ENCODE data around the gene TNS4.

DNA sequence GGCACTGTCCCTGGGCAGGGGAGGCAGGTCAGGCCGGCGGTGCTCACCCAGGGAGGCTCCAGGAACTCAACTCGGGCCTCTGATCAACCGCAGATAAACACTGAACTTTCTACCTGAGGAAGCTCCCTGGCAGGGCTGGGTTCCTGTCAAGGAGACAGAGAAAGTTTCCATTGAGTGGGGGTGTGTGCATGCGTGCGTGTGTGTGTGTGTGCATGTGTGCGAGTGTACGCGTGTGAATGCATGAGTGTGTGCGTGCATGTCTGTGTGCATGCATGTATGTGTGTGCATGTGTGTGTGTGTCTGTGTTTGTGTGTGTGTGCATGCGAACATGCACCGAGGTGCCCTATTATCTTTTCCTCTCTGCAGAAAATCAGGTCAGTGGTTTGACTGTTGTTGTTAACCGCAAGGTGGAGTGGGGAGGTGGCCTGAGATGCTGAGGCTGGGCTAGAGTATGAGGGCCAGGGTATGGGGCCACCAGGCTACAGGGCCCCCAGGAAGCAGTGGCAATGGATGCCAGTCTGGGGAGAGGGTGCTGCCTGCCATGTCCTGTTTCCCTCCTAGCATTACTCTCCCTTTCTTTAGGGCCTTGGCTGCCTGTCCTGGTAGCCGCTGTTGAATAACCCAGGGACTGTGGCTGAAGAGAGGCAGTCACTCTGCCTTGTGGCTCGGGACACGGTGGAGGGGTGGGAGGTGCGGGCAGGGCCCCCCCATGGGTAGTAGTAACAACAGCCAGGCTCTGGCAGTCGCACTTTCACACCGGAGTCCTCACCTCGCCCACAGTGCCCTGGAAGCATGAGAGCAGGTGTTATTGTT is 39.8 kb upstream of the TNS4 start:
- TF ChIP-seq, protein P1, sequence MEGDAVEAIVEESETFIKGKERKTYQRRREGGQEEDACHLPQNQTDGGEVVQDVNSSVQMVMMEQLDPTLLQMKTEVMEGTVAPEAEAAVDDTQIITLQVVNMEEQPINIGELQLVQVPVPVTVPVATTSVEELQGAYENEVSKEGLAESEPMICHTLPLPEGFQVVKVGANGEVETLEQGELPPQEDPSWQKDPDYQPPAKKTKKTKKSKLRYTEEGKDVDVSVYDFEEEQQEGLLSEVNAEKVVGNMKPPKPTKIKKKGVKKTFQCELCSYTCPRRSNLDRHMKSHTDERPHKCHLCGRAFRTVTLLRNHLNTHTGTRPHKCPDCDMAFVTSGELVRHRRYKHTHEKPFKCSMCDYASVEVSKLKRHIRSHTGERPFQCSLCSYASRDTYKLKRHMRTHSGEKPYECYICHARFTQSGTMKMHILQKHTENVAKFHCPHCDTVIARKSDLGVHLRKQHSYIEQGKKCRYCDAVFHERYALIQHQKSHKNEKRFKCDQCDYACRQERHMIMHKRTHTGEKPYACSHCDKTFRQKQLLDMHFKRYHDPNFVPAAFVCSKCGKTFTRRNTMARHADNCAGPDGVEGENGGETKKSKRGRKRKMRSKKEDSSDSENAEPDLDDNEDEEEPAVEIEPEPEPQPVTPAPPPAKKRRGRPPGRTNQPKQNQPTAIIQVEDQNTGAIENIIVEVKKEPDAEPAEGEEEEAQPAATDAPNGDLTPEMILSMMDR (IDR thresholded peaks at IDR 0.05 in 2 of 3, conservative IDR thresholded peaks at IDR 0.05 in 1 of 3; ENCODE audit: borderline replicate concordance in 1 of 3, insufficient read depth in 1 of 3, low read depth in 2 of 3, low read length in 2 of 3) = no peak
- TF ChIP-seq POLR2A (IDR thresholded peaks at IDR 0.05; ENCODE audit: borderline replicate concordance, extremely low read depth, insufficient read depth, insufficient read length) = no peak
- no peak for TF ChIP-seq EGR1 (IDR thresholded peaks at IDR 0.05; ENCODE audit: low read depth)
- TF ChIP-seq, protein P2, sequence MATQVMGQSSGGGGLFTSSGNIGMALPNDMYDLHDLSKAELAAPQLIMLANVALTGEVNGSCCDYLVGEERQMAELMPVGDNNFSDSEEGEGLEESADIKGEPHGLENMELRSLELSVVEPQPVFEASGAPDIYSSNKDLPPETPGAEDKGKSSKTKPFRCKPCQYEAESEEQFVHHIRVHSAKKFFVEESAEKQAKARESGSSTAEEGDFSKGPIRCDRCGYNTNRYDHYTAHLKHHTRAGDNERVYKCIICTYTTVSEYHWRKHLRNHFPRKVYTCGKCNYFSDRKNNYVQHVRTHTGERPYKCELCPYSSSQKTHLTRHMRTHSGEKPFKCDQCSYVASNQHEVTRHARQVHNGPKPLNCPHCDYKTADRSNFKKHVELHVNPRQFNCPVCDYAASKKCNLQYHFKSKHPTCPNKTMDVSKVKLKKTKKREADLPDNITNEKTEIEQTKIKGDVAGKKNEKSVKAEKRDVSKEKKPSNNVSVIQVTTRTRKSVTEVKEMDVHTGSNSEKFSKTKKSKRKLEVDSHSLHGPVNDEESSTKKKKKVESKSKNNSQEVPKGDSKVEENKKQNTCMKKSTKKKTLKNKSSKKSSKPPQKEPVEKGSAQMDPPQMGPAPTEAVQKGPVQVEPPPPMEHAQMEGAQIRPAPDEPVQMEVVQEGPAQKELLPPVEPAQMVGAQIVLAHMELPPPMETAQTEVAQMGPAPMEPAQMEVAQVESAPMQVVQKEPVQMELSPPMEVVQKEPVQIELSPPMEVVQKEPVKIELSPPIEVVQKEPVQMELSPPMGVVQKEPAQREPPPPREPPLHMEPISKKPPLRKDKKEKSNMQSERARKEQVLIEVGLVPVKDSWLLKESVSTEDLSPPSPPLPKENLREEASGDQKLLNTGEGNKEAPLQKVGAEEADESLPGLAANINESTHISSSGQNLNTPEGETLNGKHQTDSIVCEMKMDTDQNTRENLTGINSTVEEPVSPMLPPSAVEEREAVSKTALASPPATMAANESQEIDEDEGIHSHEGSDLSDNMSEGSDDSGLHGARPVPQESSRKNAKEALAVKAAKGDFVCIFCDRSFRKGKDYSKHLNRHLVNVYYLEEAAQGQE (IDR thresholded peaks at IDR 0.05; ENCODE audit: low read depth) = no peak
- no peak for TF ChIP-seq POLR2AphosphoS5 (IDR thresholded peaks at IDR 0.05; ENCODE audit: low read depth, low read length)
- no peak for TF ChIP-seq JUND (IDR thresholded peaks at IDR 0.05)
- TF ChIP-seq YY1 (IDR thresholded peaks at IDR 0.05; ENCODE audit: extremely low read depth, insufficient replicate concordance, low read depth, low read length) = no peak
- TF ChIP-seq ELF1 (IDR thresholded peaks at IDR 0.05; ENCODE audit: borderline replicate concordance, low read depth) = no peak
- TF ChIP-seq EZH2phosphoT487 (IDR thresholded peaks at IDR 0.05; ENCODE audit: borderline replicate concordance) = no peak
- no peak for TF ChIP-seq EZH2 (IDR thresholded peaks at IDR 0.05)
- no peak for TF ChIP-seq TCF7L2 (IDR thresholded peaks at IDR 0.05; ENCODE audit: borderline replicate concordance, extremely low read depth, insufficient read depth, insufficient read length)
- TF ChIP-seq, protein P3, sequence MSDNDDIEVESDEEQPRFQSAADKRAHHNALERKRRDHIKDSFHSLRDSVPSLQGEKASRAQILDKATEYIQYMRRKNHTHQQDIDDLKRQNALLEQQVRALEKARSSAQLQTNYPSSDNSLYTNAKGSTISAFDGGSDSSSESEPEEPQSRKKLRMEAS (IDR thresholded peaks at IDR 0.05) = no peak
- TF ChIP-seq CBX3 (IDR thresholded peaks at IDR 0.05; ENCODE audit: low read depth) = no peak
- TF ChIP-seq SRF (IDR thresholded peaks at IDR 0.05; ENCODE audit: low read depth) = no peak
